ENCODE measurements around the gene TRIM33. TPM values are rescaled to one million over a fixed set of nuclear protein-coding genes. Genes with fewer than 3 reads are reported as not detected.
"Not testable (repeated sequence)": the region's sequence is repeated elsewhere in the genome, so short reads cannot be mapped to it uniquely, and the experiment has no call there.

The TRIM33 gene
- total RNA-seq, 1 experiment from 2014 or later = 53.8 TPM

GRCh38 chr1:114388432-114389003 lies 122.5 kb downstream of the TRIM33 start:
- H3K4me2 ChIP-seq (ENCODE audit: insufficient read depth, insufficient read length, low read length) = no peak overlapping the region
- no peak overlapping the region for H3K4me3 Mint-ChIP-seq

GRCh38 chr1:114387585-114387984 lies 123.4 kb downstream of the TRIM33 start:
- not testable (repeated sequence) for H3K27me3 Mint-ChIP-seq (ENCODE audit: low read depth); H3K36me3 Mint-ChIP-seq (ENCODE audit: insufficient read depth in 1 of 3, low read depth in 3 of 3); H3K56ac ChIP-seq (ENCODE audit: insufficient read length, low read depth, low read length); H3K4ac ChIP-seq (ENCODE audit: low read depth, low read length); DNase-seq; H2BK5ac ChIP-seq (ENCODE audit: insufficient read length, low read length); H3K23ac ChIP-seq (ENCODE audit: insufficient read length, low read depth, low read length); H3K9me3 ChIP-seq (ENCODE audit: control insufficient read depth, low read depth, low read length); H3K27ac ChIP-seq (ENCODE audit: insufficient read length, low read depth, low read length); H3K9ac ChIP-seq (ENCODE audit: extremely low read depth, insufficient read length, low read length); H3K18ac ChIP-seq (ENCODE audit: insufficient read length, low read depth, low read length); H4K5ac ChIP-seq (ENCODE audit: insufficient read length, low read depth, low read length); H2AFZ ChIP-seq (ENCODE audit: low read length); H4K20me1 ChIP-seq (ENCODE audit: control insufficient read depth, insufficient read depth, insufficient read length); H3K79me2 ChIP-seq (ENCODE audit: insufficient read depth, low read length); H4K91ac ChIP-seq (ENCODE audit: insufficient read length, low read depth, low read length); H3K23me2 ChIP-seq (ENCODE audit: insufficient read length, low read depth, low read length, poor library complexity, severe bottlenecking); H2BK120ac ChIP-seq (ENCODE audit: low read depth, low read length, poor library complexity, severe bottlenecking); H3K4me1 ChIP-seq (ENCODE audit: insufficient read depth, low read length); H4K8ac ChIP-seq (replicated peaks; ENCODE audit: insufficient read length, low read depth, low read length); H3K14ac ChIP-seq (ENCODE audit: insufficient read depth, low read length); H3K79me1 ChIP-seq (ENCODE audit: insufficient read depth, low read depth, low read length, poor library complexity, severe bottlenecking); H2BK15ac ChIP-seq (ENCODE audit: low read depth, low read length); H3K4me2 ChIP-seq (ENCODE audit: insufficient read depth, insufficient read length, low read length); H2AK5ac ChIP-seq (ENCODE audit: insufficient read length, low read length); H2BK20ac ChIP-seq (ENCODE audit: low read depth, low read length, poor library complexity, severe bottlenecking); H3K27me3 ChIP-seq (ENCODE audit: insufficient read depth, low read length); H2BK12ac ChIP-seq (ENCODE audit: insufficient read length, low read depth, low read length); H3T11ph ChIP-seq (ENCODE audit: low read length); H3K27ac Mint-ChIP-seq; H3K4me1 Mint-ChIP-seq; H3K4me3 Mint-ChIP-seq
- no CpG with 5 or more reads among the region's 6 CpGs for WGBS (ENCODE audit: extremely low coverage, insufficient read length, low lambda C conversion rate)
- peaks cover 9 to 19% of the 10 kb centered on the region in 2 experiments for H3K9me3 Mint-ChIP-seq

More at GRCh38 chr1:114388432-114389003, 122.5 kb downstream of the TRIM33 start:
- no peak overlapping the region for H2AFZ ChIP-seq (ENCODE audit: low read length)
- Mint-ChIP-seq H3K36me3 (ENCODE audit: insufficient read depth in 1 of 3, low read depth in 3 of 3) (peaks cover 2 to 7% (median 3%) of the 10 kb centered on the region in 3 experiments; a peak in 6 of 7 replicates), H3K27ac (no peak overlapping the region), H3K4me1 (peaks cover 4 to 9% of the 10 kb centered on the region in 2 experiments), H3K9me3 (peaks cover 9 to 13% of the 10 kb centered on the region in 2 experiments), H3K27me3 (ENCODE audit: low read depth) (no peaks in the 10 kb centered on the region)
- no peak overlapping the region for H2BK5ac ChIP-seq (ENCODE audit: insufficient read length, low read length)
- DNase-seq = no peak
- H3K79me1 ChIP-seq (ENCODE audit: insufficient read depth, low read depth, low read length, poor library complexity, severe bottlenecking) = no peaks in the 10 kb centered on the region
- H2BK15ac ChIP-seq (ENCODE audit: low read depth, low read length) = no peak overlapping the region
- TF ChIP-seq CTCF (conservative IDR thresholded peaks at IDR 0.05) = no peak
- H4K5ac ChIP-seq (ENCODE audit: insufficient read length, low read depth, low read length) = no peak overlapping the region
- H2BK20ac ChIP-seq (ENCODE audit: low read depth, low read length, poor library complexity, severe bottlenecking) = no peak overlapping the region
- no peak overlapping the region for H3K4ac ChIP-seq (ENCODE audit: low read depth, low read length)
- H2BK120ac ChIP-seq (ENCODE audit: low read depth, low read length, poor library complexity, severe bottlenecking) = no peak overlapping the region
- no peaks in the 10 kb centered on the region for H3K79me2 ChIP-seq (ENCODE audit: insufficient read depth, low read length)
- WGBS (ENCODE audit: extremely low coverage, insufficient read length, low lambda C conversion rate) = no CpG with 5 or more reads among the region's 1 CpG
- no peak overlapping the region for H3K9ac ChIP-seq (ENCODE audit: extremely low read depth, insufficient read length, low read length)
- H4K20me1 ChIP-seq (ENCODE audit: control insufficient read depth, insufficient read depth, insufficient read length) = no peaks in the 10 kb centered on the region
- no peak overlapping the region for H3K27ac ChIP-seq (ENCODE audit: insufficient read length, low read depth, low read length)
- H4K8ac ChIP-seq (replicated peaks; ENCODE audit: insufficient read length, low read depth, low read length) = no peak overlapping the region
- no peaks in the 10 kb centered on the region; the same call in 1 of the 2 replicates for H3K4me1 ChIP-seq (ENCODE audit: insufficient read depth, low read length)
- no peak overlapping the region for H3K14ac ChIP-seq (ENCODE audit: insufficient read depth, low read length)
- H3K18ac ChIP-seq (ENCODE audit: insufficient read length, low read depth, low read length) = no peak overlapping the region
- no peaks in the 10 kb centered on the region for H3K27me3 ChIP-seq (ENCODE audit: insufficient read depth, low read length)
- H2AK5ac ChIP-seq (ENCODE audit: insufficient read length, low read length) = no peak overlapping the region
- no peaks in the 10 kb centered on the region for H3K23me2 ChIP-seq (ENCODE audit: insufficient read length, low read depth, low read length, poor library complexity, severe bottlenecking)
- no peak overlapping the region for H3K56ac ChIP-seq (ENCODE audit: insufficient read length, low read depth, low read length)
- no peak overlapping the region for H3T11ph ChIP-seq (ENCODE audit: low read length)
- no peaks in the 10 kb centered on the region for H3K9me3 ChIP-seq (ENCODE audit: control insufficient read depth, low read depth, low read length)
- no peak overlapping the region for H3K23ac ChIP-seq (ENCODE audit: insufficient read length, low read depth, low read length)
- H2BK12ac ChIP-seq (ENCODE audit: insufficient read length, low read depth, low read length) = no peak overlapping the region
- no peak overlapping the region for H4K91ac ChIP-seq (ENCODE audit: insufficient read length, low read depth, low read length)

Data from H9 (cell line).